ENCODE results near the gene HOXB7.

HOXB7 gene

DNA sequence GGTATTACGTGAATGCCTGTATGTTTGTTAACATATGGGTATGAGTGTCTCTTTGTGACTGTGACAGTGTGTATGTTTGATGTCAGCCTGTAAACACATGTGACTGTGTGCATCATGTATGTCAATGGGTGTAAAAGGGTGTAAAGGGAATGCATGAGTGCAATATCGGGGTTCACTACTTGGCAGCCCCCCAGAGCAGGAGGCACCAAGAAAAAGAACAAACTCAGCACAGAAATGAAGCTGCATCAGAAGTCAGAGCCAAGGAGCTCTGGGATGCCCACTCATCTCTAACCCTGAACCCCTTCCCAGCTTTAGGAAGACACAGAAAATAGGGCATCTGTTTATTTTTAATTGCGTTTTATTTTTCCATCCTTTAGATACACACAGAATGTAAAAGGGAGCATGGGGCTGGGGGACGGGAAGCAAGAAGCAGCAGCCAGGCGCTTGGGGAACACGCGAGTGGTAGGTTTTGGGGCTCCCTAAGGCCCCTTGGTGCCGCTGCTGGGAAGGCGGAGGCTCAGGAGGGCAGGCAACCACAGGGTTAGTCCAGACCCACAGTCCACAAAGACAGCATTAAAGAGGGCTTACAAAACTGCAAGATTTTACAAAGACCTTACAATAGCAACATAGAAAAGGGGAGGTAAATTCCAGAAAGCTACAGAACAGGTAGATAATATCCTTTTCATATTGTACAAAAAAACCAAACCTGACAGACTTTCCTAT lies 3.8 kb downstream of the HOXB7 start:
- no peak for DNase-seq

DNA sequence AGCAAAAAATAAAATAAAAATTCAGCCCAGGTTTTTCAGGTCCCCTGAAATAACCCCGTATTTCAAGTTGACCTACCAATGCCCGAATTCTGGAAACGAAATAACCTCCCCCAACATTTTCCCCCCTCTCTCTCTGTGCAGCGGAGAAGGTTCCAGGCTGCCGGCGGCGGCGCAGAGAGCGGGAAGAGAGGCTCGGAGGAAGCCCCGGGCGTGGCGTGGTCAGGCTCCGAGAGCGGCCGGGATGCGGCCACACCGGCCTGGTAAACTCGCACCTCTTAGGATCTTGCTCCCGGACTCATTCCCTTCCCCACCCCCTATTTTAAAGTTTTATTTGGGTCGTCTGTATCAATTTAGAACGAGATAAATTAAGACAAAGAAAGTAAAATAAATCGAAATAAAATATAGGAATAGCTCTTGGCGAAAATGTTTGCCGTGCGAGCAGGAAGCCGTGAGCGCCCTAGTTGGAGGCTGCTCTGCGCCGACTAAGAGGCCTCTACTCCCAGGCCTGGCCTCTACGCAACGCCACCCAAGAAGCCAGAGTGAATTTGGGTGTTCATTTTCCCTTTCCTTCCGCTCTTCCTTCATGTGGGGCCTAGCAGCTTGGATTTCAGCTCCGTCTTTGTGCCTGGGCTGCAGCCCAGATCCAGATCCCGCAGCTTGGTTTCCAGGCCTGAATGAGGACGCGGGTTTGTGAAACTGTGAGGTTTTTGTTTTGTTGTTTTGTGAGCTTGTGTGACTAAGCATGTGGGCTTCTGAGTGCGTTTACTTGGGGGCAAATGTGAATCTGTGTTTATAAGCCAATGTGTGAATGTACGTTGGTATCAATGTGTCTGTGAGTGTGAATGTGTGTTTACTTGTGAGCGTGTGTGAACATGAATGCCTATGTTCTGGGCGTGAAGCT lies 4.6 kb downstream of the HOXB7 start:
- DNase-seq = no peak

DNA sequence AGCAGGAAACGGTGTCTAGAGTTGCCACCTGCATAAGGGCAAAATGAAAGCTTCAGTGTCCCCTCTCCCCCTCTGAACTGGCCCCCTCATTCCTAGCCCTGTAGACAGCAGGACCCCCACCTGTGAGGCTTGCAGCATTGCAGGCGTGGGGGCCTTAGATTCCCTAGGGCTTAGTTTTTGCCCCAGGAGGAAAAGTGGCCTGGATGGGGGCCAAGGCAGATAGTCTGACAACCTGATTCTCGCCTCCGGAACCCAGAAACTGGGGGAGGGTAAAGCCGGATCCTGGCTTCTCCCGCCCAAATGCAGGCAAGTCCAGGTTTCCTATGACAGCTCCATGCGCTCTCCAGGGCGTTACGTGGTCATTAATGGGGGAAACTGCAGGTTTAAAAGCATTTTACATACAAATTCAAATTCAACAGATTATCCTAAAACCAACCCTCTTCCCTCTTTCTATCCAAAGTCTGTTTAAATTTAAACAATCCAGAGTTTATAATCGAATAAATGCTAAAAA lies 5.4 kb downstream of the HOXB7 start:
- no peak for DNase-seq

DNA sequence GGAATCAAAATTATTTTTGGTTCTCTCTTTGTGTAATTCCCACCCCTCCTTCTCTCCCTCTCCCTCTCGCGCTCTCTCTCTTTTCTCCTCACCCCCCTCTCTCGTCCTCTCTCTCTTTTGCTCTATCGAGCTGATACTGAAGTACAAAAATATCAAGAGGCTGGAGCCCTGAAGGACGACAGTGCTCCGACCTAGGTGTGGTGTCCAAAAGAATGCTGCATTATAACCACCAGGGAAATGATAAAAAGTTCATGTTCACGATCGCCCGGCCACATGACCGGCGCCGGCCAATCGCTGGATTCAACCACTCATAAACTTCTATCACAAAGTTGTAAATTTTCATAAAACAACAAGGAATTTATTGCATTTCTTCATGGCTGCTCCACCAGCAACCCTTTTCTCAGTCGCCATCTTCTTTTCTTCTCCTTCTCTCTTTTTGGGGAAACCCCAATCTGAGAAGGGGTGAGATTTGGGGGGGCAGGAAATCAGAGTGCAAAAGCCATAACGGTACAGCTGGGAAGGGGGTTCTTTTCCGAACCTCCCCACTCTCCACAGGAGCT lies 6.0 kb downstream of the HOXB7 start, which contains the start of gene HOXB6:
Gene HOXB6 (minus strand): TSS at position 217 of the 560 bp plus-strand sequence. CDS start 6,836 bp downstream, outside the sequence.
- no peak for DNase-seq

DNA sequence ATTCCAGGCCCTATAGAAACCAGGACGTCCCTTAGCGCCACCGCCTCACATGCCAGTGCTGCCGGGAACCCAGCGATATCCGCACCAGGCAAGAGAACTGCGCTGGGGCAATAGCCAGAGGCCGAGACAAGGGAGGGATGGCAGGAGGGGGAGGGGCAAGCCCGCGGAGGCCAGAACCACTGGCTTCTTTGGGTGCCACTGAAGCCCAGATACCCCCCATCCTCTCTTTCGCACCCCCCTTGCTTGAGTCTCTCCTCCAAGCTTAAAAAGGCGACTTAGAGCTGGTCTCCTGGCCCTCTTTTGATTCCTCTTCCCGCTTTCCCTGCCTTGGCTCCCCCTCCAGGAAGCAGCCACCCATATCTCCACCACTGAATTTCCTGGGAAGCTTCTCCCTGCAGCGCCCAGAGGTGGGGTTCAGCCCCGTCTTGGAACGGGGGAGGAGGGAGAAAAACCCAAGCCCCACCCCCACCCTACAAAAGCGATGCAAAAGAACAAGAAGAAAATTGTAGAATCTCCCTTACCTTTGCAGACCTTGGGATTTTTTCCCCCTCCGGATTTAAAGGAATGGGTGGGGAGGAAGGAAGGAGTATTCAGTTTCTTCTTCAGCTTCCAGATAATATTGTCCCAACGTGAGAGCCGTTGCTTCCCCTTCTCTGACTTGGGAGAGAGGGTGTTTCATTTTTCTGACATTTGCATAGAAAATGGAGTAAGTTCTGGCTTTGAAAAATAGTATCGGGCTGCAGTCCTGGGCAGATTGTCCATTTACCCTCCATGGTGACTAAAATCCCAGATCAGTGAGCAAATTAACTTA lies 6.7 kb downstream of the HOXB7 start:
- no peak for DNase-seq

DNA sequence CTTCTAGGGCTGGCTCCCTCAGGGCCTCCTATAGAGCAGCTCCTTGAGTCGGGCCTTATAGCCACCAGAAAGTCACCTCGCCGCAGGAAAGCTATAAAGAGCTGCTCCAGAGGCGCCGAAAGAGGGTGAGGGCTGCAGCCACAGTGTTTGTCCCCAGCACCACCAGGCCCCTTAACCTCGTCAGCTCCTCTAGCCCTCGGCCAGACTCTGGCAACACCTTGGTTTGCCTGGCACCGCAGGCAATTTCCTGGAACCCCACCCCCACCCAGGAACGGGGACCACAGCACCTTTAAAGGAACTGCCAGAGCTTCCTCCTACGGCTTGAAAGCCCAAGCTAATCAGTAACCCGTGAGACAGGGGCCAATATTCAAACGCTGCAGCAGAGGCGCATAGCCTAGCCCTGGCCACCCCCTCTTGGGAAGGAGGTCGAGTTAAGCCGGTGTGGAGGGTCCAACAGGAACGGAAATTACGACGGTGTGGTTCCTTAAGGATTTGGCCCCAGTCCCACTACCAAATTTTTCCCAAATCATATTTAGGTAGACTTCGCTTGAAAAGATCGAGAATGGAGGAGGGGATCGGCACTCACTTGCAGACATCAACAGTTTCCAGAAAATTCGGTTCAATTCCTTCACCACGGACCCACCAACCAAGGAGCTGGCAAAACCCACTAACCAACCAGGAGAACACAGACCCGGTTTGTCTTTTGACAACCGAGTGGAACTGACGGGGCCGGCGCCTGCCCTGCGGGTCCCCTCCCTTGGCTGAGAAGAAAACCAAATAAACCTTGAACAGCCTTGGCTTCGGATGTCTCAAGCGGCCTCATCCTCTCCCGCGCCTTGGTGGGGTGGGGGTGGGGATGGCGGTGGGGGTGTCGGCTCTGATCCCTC lies 9.0 kb downstream of the HOXB7 start:
- no peak for DNase-seq

DNA sequence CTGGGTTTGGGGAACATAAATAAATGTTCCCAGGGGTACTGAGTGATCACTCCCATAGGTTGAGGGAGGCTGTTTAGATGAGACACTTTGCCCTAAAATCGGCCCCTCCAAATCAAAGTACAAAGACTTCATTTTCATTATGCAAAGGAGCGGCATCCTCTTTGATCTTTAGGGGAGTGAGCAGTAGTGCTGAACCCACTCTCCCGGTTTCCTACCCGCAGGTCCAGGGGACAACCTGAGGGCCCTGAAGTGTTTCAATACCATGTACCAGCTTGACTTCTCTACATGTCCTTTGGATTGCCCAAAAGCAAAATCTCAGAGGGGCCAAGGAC lies 9.6 kb downstream of the HOXB7 start:
- DNase-seq = no peak

DNA sequence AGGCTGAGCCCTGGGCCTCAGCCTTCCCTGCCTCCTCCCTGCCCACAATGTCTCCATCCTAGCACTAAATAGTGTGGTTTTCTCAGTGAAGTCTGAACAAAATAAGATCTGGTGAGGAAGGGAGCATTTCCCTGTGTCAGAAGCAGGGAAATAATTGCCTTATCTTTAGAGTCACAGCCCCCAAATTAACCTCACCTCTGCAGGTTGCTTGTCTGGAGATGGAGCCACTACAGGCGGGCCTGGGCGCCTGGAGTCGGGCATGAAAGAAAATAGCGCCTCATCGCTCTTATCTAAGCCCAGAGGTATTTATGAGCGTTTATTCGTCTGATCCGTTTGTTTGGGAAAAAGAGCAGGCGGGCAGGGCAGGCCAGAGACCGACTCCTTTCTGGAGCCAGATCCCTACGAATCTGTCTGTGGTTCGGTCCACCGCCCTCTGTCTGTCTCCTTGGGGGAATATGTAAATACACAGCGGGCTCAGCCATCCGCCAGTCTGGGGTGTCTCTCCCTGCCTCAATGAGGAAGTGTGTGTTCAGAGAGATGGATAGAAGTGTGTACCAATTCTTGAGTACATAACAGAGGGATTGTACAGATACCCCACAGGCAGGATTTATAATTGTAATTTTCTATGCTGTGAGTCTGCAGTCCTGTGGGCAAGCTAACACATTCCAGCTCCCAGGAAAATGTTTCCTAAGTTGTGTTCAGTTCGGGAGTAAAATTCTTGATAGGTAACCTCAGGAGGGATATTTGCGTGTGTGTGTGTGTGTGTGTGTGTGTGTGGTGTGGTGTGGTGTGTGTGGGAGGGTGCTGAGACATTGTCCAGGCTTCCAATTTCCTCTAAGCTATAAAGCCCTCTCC lies 10.3 kb downstream of the HOXB7 start:
- no peak for DNase-seq

DNA sequence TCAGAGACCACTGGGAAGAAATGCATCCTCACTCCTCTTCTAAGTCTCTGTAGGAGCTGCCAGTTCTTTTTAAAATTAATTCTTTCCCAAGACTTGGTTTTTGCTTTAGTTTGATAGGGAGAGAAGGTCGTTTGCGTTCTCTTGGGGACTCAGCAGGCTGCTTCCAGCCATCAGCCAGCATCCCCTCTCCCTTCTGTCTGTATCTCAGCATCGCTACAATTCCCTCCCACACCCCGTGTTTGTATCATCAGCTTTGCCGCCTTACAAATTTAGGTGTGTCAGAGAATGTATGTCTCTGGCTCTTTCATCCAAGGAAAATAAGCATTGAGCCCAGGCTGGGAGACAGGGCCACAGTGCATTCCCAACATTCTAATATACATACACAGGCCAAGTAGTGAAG lies 11.5 kb downstream of the HOXB7 start:
- DNase-seq = no peak

DNA sequence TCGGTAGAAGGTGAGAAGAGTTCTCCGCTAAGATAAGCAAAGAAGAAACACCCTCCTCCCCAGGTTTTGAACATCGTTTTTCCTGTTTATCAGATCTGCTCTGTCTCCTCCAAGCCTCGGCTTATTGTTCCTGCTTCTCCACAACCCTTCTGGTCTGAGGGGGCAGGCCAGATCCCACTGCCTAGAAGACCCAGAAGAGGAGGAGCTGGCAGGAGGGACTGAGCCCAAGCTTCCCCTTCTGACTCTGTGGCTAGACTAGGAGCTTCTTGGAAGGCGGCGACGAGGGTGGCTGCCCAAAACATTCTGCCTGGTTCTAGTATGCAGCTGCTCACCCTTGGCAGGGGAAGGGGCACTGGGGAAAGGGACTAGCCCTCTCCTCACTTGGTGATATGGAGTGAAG lies 12.1 kb downstream of the HOXB7 start:
- no peak for DNase-seq

DNA sequence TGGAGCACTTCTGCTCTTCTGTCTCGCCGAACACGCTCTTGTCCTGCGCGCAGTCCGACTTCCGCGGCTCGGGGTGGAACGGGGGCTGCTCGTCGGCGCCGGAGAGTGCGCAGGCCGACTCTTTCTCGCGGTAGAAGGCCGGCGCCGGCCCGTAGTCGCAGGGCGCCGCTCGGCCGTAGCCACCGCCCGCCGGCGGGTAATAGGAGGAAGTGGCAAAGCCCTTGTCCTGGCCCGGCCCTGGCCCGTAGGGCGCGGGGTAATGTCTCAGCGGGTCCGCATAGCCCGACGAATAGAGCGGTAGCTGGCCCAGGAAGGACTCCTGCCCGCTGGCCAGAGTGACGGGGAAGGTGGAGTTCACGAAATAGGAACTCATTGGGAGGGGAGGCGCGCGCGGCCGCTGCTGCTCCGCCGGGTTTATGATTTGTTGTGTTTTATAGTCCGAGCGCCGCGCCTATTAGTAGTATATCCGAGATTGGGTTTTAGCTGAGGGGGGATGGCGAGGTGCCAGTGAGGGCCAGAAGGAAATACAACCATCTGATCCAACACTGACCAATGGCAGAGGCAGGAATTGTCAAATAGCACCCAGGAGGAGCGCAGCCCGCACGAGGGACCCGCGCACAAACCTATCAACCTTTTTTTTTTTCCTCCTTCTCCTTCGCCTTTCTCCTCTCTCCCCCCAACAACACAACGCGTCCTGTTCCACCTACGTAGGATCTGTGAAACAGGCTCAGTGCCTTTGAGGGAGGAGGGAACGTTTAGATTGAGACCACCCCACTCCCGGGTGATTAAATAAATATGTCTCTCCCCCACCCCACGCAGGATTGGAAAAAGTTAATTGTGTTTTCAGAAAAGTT lies 12.8 kb downstream of the HOXB7 start:
- DNase-seq = no peak

DNA sequence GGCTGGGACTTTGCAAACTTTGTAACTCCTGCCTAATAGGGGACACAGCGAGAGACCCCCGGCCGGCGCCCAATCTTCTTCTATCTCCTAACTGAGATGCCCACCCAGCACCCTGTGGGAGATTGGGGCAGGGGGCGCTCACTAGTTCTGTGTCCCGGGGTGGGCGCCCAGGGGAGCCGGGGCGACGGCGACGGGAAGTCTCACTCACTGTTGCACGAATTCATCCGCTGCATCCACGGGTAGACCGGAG lies 13.4 kb downstream of the HOXB7 start:
- DNase-seq = no peak

DNA sequence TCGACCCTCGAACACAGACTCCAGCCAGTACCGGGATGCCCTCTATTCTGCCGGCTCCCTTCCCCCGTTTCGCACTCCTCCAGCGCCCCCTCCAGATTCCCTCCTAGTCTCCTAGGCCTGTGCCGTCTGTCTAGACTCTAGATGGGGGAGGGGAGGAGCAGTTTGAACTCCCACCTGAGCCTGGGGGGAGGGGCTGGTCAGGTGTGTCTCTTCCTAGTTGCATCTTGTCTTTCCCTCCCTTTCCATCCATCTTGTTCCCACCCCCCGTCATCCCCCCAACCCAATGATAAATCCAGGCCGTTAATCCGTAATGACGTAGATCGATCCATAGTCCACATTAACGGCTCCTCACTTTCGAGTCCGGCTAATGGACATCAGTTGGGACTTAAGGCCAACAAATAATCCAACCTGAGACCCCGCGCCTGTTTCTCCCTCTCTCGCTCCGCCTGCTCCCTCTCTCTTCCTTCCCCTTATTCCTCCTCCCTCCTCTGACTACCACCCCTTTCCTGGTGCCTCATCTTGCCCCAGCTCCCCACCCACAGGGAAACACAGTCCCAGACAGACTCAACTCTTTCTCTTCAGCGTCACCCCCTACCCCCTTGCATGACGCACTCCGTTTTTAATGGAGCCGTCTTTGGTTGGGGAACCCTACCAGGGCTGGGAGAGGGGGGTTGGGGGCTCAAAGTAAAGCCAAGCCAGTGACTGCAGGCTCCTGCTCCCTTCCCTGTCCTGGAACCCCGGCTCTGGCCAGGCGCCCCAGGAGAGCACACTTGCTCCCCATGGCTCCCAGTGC lies 13.9 kb downstream of the HOXB7 start:
- no peak for DNase-seq

DNA sequence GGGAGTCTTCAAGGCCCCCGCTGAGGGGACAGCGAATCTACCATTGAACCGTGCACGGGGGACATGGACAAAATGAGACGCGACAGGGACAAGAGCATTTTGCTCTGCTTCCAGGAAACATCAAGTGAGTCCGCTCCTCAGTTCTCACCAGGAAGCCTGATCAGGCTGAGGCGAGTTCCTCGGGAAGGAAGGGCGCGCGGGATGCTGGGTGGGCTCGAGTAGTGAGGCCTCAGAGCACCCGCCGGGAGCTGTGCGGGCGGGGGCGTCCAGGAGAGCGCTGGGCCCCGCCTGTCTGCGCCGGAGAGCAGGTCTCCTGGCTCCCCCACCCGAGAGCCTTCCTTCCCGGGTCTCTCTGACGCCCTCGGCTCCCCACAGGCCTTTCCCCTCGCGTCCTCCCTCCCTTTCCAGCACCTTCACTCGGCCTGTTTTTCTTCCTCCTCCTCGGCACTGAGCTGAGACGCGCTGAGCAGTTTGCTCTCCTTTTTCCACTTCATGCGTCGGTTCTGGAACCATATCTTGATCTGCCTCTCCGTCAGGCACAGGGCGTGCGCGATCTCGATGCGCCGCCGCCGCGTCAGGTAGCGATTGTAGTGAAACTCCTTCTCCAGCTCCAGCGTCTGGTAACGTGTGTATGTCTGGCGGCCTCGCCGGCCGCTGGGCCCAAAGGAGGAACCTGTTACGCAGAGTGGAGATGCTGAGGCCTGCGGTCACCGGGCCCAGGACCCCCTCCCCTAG lies 14.7 kb downstream of the HOXB7 start:
- DNase-seq = peak; percentile 47

DNA sequence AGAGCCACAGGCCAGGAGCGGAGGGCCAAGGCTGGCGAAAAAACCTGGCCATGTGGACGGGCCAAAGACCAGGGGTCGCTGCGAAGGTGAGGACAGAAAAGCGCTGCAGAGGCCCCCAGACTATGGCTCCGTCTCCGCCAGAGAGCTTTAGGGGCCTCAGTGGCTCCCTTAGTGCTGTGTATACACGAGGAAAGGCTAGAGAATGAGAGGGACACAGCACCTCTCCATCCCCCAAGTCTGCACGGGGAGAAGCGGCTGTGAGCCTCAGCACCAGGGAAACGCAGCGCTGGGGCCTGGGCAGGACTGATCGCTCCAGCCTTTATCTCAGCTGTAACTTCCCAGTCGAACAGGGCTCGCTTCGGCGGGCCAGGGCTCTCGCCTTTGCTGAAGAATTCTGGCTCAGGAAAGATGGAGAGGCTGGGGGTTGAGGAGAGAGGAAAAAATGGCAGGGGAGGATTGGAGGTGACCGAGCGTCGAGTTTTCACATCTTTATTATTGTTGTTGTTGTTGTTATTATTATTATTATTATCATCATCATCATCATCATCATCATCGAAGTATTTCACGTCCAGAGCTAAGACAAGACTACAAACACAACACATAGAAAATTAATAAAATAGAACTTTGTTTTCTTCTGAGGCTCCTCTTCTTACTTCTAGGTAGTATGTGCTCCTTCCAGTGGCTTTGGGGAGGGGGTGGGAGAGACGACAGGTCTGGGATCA lies 15.4 kb downstream of the HOXB7 start:
- DNase-seq = no peak

DNA sequence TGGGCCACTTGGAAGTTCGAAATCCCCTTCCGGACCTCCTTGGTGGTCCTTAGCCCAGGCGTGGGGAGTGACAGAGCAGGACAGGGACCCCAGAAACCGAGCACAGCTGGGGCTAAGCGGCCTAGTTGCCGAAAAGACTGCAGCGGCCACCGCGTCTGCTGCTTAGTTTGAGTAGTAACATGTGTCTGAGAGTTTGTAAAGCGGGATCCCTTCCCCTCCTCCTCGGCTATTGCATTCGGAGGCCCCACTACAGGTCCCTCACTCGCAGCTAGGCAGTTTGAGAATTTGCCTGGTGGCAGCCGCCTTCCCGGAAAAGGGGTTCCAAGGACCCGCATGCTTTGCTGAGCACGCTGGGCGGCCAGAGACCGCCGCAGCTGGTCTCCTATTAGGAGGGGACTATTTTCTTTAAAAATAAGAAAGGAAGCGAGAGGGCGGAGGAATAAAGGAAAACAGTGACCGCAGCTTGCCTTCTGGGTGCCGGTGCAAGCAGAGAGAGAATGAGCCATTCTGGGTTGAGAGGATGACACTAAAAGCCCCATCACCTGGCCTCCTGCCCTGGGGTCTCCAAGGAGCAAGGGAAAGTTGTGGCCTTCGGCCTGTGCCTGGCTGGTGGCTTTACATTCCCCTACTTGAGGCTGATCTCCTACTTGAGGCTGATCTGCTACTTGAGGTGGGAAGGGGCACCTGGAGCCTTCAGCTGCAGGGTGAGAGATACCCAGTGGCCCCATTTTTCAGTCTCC lies 16.1 kb downstream of the HOXB7 start:
- no peak for DNase-seq
